ENCODE data around the gene PARD3B. TPM values are rescaled to one million over a fixed set of nuclear protein-coding genes. Genes with fewer than 3 reads are reported as not detected.

The PARD3B gene
- polyA plus RNA-seq, 3 donors: not detected

- no peak overlapping the region for H3K9ac ChIP-seq (ENCODE audit: insufficient read depth, low read length, poor library complexity, severe bottlenecking)
- no peak overlapping the region for H2AFZ ChIP-seq (ENCODE audit: insufficient read depth, low read depth, low read length, poor library complexity, severe bottlenecking)
- Mint-ChIP-seq H3K4me1 (no peaks in the 10 kb centered on the region), H3K4me3 (no peak overlapping the region), H3K36me3 (no peaks in the 10 kb centered on the region), H3K9me3 (peaks cover 0 to 2% (median 0%) of the 10 kb centered on the region in 7 donors), H3K27me3 (ENCODE audit: low read depth in 3 of 3) (peaks cover 3 to 10% (median 9%) of the 10 kb centered on the region in 3 donors), H3K27ac (no peak overlapping the region)
- H3K27me3 ChIP-seq (ENCODE audit: control insufficient read depth in 2 of 2, insufficient read depth in 2 of 2, low read length in 2 of 2): peaks cover 0 to 4% of the 10 kb centered on the region in 2 donors
- DNase-seq: no peak
- no peaks in the 10 kb centered on the region for H3K9me3 ChIP-seq (replicated peaks in 1 of 2; ENCODE audit: control insufficient read depth in 1 of 2, insufficient read depth in 1 of 2, low read length in 2 of 2)
- no peak overlapping the region for H3K4me2 ChIP-seq (replicated peaks; ENCODE audit: extremely low read depth, low read length, poor library complexity, severe bottlenecking)
- no peaks in the 10 kb centered on the region for H3K4me1 ChIP-seq (ENCODE audit: control insufficient read depth in 1 of 2, insufficient read depth in 2 of 2, low read length in 2 of 2)
- no peaks in the 10 kb centered on the region for H3K36me3 ChIP-seq (replicated peaks in 1 of 2; ENCODE audit: control insufficient read depth in 1 of 2, insufficient read depth in 2 of 2, low read length in 2 of 2)
- no CpG with 5 or more reads among the region's 2 CpGs for WGBS (ENCODE audit: insufficient coverage)
- no peak overlapping the region for H3K27ac ChIP-seq (ENCODE audit: low read depth in 1 of 2, low read length in 2 of 2)
- intact Hi-C loops (cut with micrococcal nuclease): no loop called here
- no peak overlapping the region for H3K4me3 ChIP-seq (replicated peaks in 1 of 3; ENCODE audit: low read depth in 2 of 3, low read length in 3 of 3)
- no peaks in the 10 kb centered on the region for H4K20me1 ChIP-seq (ENCODE audit: insufficient read depth, low read length)
- no peak for TF ChIP-seq CTCF (IDR thresholded peaks at IDR 0.05)
- H3K79me2 ChIP-seq (ENCODE audit: insufficient read depth, low read length): no peaks in the 10 kb centered on the region
Observed at GRCh38 chr2:205658572-205658971, 1113.3 kb downstream of the PARD3B start.

GRCh38 chr2:205659922-205660321, 1114.6 kb downstream of the PARD3B start:
- no peak overlapping the region for H3K4me2 ChIP-seq (replicated peaks; ENCODE audit: extremely low read depth, low read length, poor library complexity, severe bottlenecking)
- no peak for DNase-seq
- no peaks in the 10 kb centered on the region for H3K79me2 ChIP-seq (ENCODE audit: insufficient read depth, low read length)
- Mint-ChIP-seq H3K4me3 (no peak overlapping the region), H3K9me3 (peaks cover 0 to 2% (median 0%) of the 10 kb centered on the region in 7 donors), H3K4me1 (no peaks in the 10 kb centered on the region), H3K36me3 (no peaks in the 10 kb centered on the region), H3K27me3 (ENCODE audit: low read depth in 3 of 3) (peaks cover 3 to 12% (median 10%) of the 10 kb centered on the region in 3 donors), H3K27ac (no peak overlapping the region)
- no peaks in the 10 kb centered on the region for H3K4me1 ChIP-seq (ENCODE audit: control insufficient read depth in 1 of 2, insufficient read depth in 2 of 2, low read length in 2 of 2)
- intact Hi-C loops (cut with micrococcal nuclease): no loop called here
- 81% methylated on average over 4 of the region's 8 CpGs for WGBS (ENCODE audit: insufficient coverage)
- H3K27me3 ChIP-seq (ENCODE audit: control insufficient read depth in 2 of 2, insufficient read depth in 2 of 2, low read length in 2 of 2): peaks cover 0 to 4% of the 10 kb centered on the region in 2 donors
- H4K20me1 ChIP-seq (ENCODE audit: insufficient read depth, low read length): no peaks in the 10 kb centered on the region
- H3K4me3 ChIP-seq (replicated peaks in 1 of 3; ENCODE audit: low read depth in 2 of 3, low read length in 3 of 3): no peak overlapping the region
- no peaks in the 10 kb centered on the region for H3K36me3 ChIP-seq (replicated peaks in 1 of 2; ENCODE audit: control insufficient read depth in 1 of 2, insufficient read depth in 2 of 2, low read length in 2 of 2)
- no peaks in the 10 kb centered on the region for H3K9me3 ChIP-seq (replicated peaks in 1 of 2; ENCODE audit: control insufficient read depth in 1 of 2, insufficient read depth in 1 of 2, low read length in 2 of 2)
- no peak for TF ChIP-seq CTCF (IDR thresholded peaks at IDR 0.05)
- no peak overlapping the region for H3K27ac ChIP-seq (ENCODE audit: low read depth in 1 of 2, low read length in 2 of 2)
- H2AFZ ChIP-seq (ENCODE audit: insufficient read depth, low read depth, low read length, poor library complexity, severe bottlenecking): no peak overlapping the region
- H3K9ac ChIP-seq (ENCODE audit: insufficient read depth, low read length, poor library complexity, severe bottlenecking): no peak overlapping the region

Measured in CD14-positive monocyte (primary cell).